GM19372 (cell line): ENCODE data around the gene CTSD.

Experiments
- ATAC-seq: cut with Tn5 transposase; IDR thresholded peaks from one replicate; pipeline ENCODE4 v1.9.1; 2021; ENCODE audit warnings: mild to moderate bottlenecking, low read depth, moderate library complexity; ENCODE audit not compliant: unreplicated experiment

Gene CTSD

GRCh38 chr11:1756791-1757771, 6.6 kb downstream of the CTSD start:
- no peak for ATAC-seq

- ATAC-seq: no peak
Observed at GRCh38 chr11:1755692-1756561, 7.8 kb downstream of the CTSD start.

- ATAC-seq: no peak
Observed at GRCh38 chr11:1755344-1755691, 8.4 kb downstream of the CTSD start.

- ATAC-seq: no peak
Observed at GRCh38 chr11:1754376-1755150, 9.2 kb downstream of the CTSD start.

- no peak for ATAC-seq
Observed at GRCh38 chr11:1753929-1754305, 9.8 kb downstream of the CTSD start.

- ATAC-seq: no peak
Observed at GRCh38 chr11:1753229-1753928, 10.3 kb downstream of the CTSD start.

- no peak for ATAC-seq
Observed at GRCh38 chr11:1752907-1753228, 10.9 kb downstream of the CTSD start.

GRCh38 chr11:1751999-1752906, 11.5 kb downstream of the CTSD start:
- ATAC-seq: no peak

- ATAC-seq: no peak
Observed at GRCh38 chr11:1751531-1751921, 12.2 kb downstream of the CTSD start.

GRCh38 chr11:1750840-1751530, 12.7 kb downstream of the CTSD start:
- ATAC-seq: no peak

- ATAC-seq: no peak
Observed at GRCh38 chr11:1750481-1750839, 13.3 kb downstream of the CTSD start, which contains the start of gene IFITM10. Gene IFITM10 (minus strand): TSS chr11:1750595. CDS start chr11:1750442, 153 bp downstream.

GRCh38 chr11:1749395-1750351, 14.1 kb downstream of the CTSD start:
- ATAC-seq: no peak

GRCh38 chr11:1748636-1749394, 14.9 kb downstream of the CTSD start:
- no peak for ATAC-seq

- ATAC-seq: no peak
Observed at GRCh38 chr11:1747753-1748635, 15.7 kb downstream of the CTSD start.

- no peak for ATAC-seq
Observed at GRCh38 chr11:1746956-1747752, 16.6 kb downstream of the CTSD start.
